Suprapubic skin (tissue), 4 donors: ENCODE data around the gene PEBP1.

Experiments
- CTCF ChIP-seq, 2 donors: fragments of 200-600 bp in 1 of 2; fragments of 450-650 bp in 1 of 2; sonication (generic) in 1 of 2; IDR thresholded peaks; one replicate each; pipeline ENCODE4 v1.5.1; 2016 to 2019; ENCODE audit warnings: antibody characterized with exemption in 2 of 2, mild to moderate bottlenecking in 1 of 2, moderate library complexity in 1 of 2
- EP300 ChIP-seq: sonication (generic); formaldehyde crosslinking; IDR thresholded peaks from one replicate; pipeline ENCODE4 v1.6.1; 2017; ENCODE audit warnings: antibody characterized with exemption
- POLR2AphosphoS5 ChIP-seq, 3 donors: sonication (generic); formaldehyde crosslinking; IDR thresholded peaks; one replicate each; pipeline ENCODE4 v1.6.1; 2017; ENCODE audit warnings: antibody characterized with exemption in 3 of 3

- no peak for TF ChIP-seq CTCF (IDR thresholded peaks at IDR 0.05)
- no peak for TF ChIP-seq EP300
- no peak for TF ChIP-seq POLR2AphosphoS5 (IDR thresholded peaks at IDR 0.05)
Measured at GRCh38 chr12:118102070-118102469, 33.9 kb upstream of the PEBP1 start.
